Smooth muscle cell (in vitro differentiated cells): ENCODE data around the gene CYP39A1. TPM values are rescaled to one million over a fixed set of nuclear protein-coding genes. Genes with fewer than 3 reads are reported as not detected.

Experiments used
- DNase-seq: peaks from one replicate; lab custom pipeline; 2025; ENCODE audit not compliant: unreplicated experiment; lab: John Stamatoyannopoulos, UW
- H2AFZ ChIP-seq: fragments of 200-600 bp; sonication (generic); 2 replicates; pipeline ENCODE4 v1.6.0; 2016; ENCODE audit warnings: antibody characterized with exemption, low read depth, mild to moderate bottlenecking
- H3F3A ChIP-seq: fragments of 200-600 bp; sonication (generic); 2 replicates; pipeline ENCODE4 v1.6.0; 2017; ENCODE audit warnings: antibody characterized with exemption, low read depth
- H3K27ac ChIP-seq: fragments of 200-600 bp; sonication (generic); 2 replicates; pipeline ENCODE4 v1.5.1; 2016; ENCODE audit warnings: low read depth, mild to moderate bottlenecking
- H3K27me3 ChIP-seq: fragments of 200-600 bp; sonication (generic); 2 replicates; pipeline ENCODE4 v1.6.1; 2016; ENCODE audit warnings: low read depth, mild to moderate bottlenecking
- H3K36me3 ChIP-seq: fragments of 200-600 bp; sonication (generic); 2 replicates; pipeline ENCODE4 v1.5.1; 2016; ENCODE audit warnings: low read depth
- H3K4me1 ChIP-seq: fragments of 200-600 bp; sonication (generic); 2 replicates; pipeline ENCODE4 v1.5.1; 2016; ENCODE audit warnings: low read depth
- H3K4me2 ChIP-seq: fragments of 200-600 bp; sonication (generic); 2 replicates; pipeline ENCODE4 v1.6.0; 2016; ENCODE audit warnings: mild to moderate bottlenecking
- H3K4me3 ChIP-seq: fragments of 200-600 bp; sonication (generic); 2 replicates; pipeline ENCODE4 v1.5.1; 2016; ENCODE audit warnings: mild to moderate bottlenecking
- H3K79me2 ChIP-seq: fragments of 200-600 bp; sonication (generic); 2 replicates; pipeline ENCODE4 v1.6.0; 2016; ENCODE audit warnings: low read depth, mild to moderate bottlenecking
- H3K9ac ChIP-seq: fragments of 200-600 bp; sonication (generic); 2 replicates; pipeline ENCODE4 v1.6.0; 2016; ENCODE audit warnings: low read depth
- H3K9me3 ChIP-seq: fragments of 200-600 bp; sonication (generic); replicated peaks from 2 replicates; pipeline ENCODE4 v1.5.1; 2016; ENCODE audit warnings: low read depth
- H4K20me1 ChIP-seq: fragments of 200-600 bp; sonication (generic); 2 replicates; pipeline ENCODE4 v1.6.0; 2016; ENCODE audit warnings: low read depth
- WGBS: methylation state at CpG from one replicate; pipeline ENCODE4 v1.1.7; 2016; ENCODE audit warnings: low lambda C conversion rate; 5-methylcytosine and 5-hydroxymethylcytosine counted together
- polyA plus RNA-seq: library from polyadenylated mRNA; unstranded; fragments of >200 nt; fragmentation: Nextera tagmentation; extraction: Ambion mirVana; gene quantifications from 2 replicates; pipeline ENCODE4 v1.2.1, GENCODE V29; 2016
- total RNA-seq: library from RNA; depleted of rRNA; stranded (reverse); fragments of >200 nt; gene quantifications from 2 replicates; pipeline ENCODE4 v1.2.3, GENCODE V29; 2014
- TF ChIP-seq, protein P1 (sequence below): fragments of 200-600 bp; sonication (generic); IDR thresholded peaks from 2 replicates; pipeline ENCODE4 v1.5.1; 2017; ENCODE audit warnings: borderline replicate concordance, mild to moderate bottlenecking, antibody characterized with exemption; ENCODE audit not compliant: insufficient read depth, poor library complexity, severe bottlenecking

Gene CYP39A1
- total and polyA plus RNA-seq, 2 experiments from 2014 or later: 0.40 to 0.63 TPM

DNA sequence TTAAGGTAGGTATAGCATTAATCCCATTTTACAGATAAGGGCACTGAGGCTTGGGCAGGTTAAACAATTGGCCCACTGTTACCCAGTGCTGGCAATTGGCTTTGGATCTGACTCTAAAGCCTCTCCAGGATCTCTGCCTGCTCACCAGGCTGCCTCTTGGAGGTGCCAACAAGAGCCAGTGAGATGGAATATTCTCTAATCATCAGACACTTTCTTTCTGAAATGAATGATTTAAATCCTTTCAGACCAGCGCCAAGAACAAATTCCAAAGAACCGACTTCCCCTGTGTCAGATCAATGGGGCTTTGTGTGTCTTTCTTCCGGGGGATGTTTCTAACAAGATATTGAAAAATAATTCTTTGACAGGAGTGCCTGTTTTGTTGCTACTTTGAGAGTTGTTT lies 23.6 kb downstream of the CYP39A1 start:
- Histone ChIP-seq H3K4me2 (no peak overlapping the region), H3K79me2 (no peaks in the 10 kb centered on the region), H3K27ac (no peak overlapping the region), H4K20me1 (no peaks in the 10 kb centered on the region), H3F3A (no peaks in the 10 kb centered on the region), H3K4me3 (no peak overlapping the region), H3K9me3 (no peaks in the 10 kb centered on the region), H3K36me3 (no peaks in the 10 kb centered on the region), H3K27me3 (no peaks in the 10 kb centered on the region), H3K9ac (no peak overlapping the region), H3K4me1 (no peaks in the 10 kb centered on the region), H2AFZ (no peak overlapping the region)
- DNase-seq: no peak
- 93% methylated on average over 3 of the region's 3 CpGs for WGBS
- TF ChIP-seq, protein P1, sequence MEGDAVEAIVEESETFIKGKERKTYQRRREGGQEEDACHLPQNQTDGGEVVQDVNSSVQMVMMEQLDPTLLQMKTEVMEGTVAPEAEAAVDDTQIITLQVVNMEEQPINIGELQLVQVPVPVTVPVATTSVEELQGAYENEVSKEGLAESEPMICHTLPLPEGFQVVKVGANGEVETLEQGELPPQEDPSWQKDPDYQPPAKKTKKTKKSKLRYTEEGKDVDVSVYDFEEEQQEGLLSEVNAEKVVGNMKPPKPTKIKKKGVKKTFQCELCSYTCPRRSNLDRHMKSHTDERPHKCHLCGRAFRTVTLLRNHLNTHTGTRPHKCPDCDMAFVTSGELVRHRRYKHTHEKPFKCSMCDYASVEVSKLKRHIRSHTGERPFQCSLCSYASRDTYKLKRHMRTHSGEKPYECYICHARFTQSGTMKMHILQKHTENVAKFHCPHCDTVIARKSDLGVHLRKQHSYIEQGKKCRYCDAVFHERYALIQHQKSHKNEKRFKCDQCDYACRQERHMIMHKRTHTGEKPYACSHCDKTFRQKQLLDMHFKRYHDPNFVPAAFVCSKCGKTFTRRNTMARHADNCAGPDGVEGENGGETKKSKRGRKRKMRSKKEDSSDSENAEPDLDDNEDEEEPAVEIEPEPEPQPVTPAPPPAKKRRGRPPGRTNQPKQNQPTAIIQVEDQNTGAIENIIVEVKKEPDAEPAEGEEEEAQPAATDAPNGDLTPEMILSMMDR: no peak

DNA sequence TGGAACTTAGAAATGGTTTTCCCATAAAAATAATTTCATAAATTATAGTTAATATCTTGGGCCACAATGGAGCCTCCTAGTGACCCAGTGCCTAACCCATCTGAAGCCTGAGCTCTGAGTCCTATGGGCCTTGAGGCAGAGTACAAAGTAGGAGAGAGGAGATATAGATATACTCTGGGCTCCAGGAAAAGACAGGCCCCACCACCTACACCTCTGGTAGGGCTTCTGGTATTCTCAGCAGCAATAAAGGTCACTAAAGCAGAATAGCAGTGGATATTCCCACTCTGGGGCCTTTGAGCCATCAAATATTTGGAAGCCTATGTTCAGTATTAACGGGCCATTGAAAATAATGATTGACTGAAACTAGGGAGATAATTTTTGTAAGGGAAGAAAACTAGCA lies 24.1 kb downstream of the CYP39A1 start:
- Histone ChIP-seq H3K4me1 (no peaks in the 10 kb centered on the region), H3K9me3 (no peaks in the 10 kb centered on the region), H3F3A (no peaks in the 10 kb centered on the region), H3K79me2 (no peaks in the 10 kb centered on the region), H3K27ac (no peak overlapping the region), H3K27me3 (no peaks in the 10 kb centered on the region), H3K4me2 (no peak overlapping the region), H2AFZ (no peak overlapping the region), H3K4me3 (no peak overlapping the region), H4K20me1 (no peaks in the 10 kb centered on the region), H3K9ac (no peak overlapping the region), H3K36me3 (no peaks in the 10 kb centered on the region)
- WGBS: 100% methylated on average over 1 of the region's 1 CpG
- TF ChIP-seq, protein P1: no peak
- DNase-seq: no peak

DNA sequence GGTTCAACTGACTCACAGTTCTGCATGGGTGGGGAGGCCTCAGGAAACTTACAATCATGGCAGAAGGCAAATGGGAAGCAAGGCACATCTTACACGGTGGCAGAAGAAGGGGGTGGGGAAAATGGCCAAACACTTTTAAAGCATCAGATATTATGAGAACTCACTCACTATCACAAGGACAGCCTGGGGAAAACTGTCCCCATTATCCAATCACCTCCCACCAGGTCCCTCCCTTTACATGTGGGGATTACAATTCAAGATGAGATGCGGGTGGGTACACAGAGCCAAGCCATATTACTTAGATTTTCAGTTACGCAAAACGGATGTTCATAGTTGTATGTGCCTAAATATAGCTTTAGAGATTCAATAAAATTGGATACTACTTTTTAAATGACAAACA lies 25.6 kb downstream of the CYP39A1 start:
- WGBS: 90% methylated on average over 4 of the region's 4 CpGs

More for the DNA sequence above, 25.6 kb downstream of the CYP39A1 start:
- no peaks in the 10 kb centered on the region for H3F3A ChIP-seq
- DNase-seq: no peak
- H3K4me2 ChIP-seq: no peak overlapping the region
- no peaks in the 10 kb centered on the region for H3K36me3 ChIP-seq
- no peak overlapping the region for H2AFZ ChIP-seq
- H4K20me1 ChIP-seq: no peaks in the 10 kb centered on the region
- no peak overlapping the region for H3K4me3 ChIP-seq
- H3K9me3 ChIP-seq: no peaks in the 10 kb centered on the region
- H3K27me3 ChIP-seq: no peaks in the 10 kb centered on the region
- no peaks in the 10 kb centered on the region for H3K79me2 ChIP-seq
- no peak overlapping the region for H3K9ac ChIP-seq
- no peaks in the 10 kb centered on the region for H3K4me1 ChIP-seq
- TF ChIP-seq, protein P1: no peak
- H3K27ac ChIP-seq: no peak overlapping the region
